ENCODE results near the gene BCOR.
A peak's percentile ranks its signal among the peaks of the same experiment; 100 is the strongest.

Gene BCOR

GRCh38 chrX:40112996-40113395 lies 15.2 kb upstream of the BCOR start:
- DNase-seq (ENCODE audit: low spot score): no peak

DNA sequence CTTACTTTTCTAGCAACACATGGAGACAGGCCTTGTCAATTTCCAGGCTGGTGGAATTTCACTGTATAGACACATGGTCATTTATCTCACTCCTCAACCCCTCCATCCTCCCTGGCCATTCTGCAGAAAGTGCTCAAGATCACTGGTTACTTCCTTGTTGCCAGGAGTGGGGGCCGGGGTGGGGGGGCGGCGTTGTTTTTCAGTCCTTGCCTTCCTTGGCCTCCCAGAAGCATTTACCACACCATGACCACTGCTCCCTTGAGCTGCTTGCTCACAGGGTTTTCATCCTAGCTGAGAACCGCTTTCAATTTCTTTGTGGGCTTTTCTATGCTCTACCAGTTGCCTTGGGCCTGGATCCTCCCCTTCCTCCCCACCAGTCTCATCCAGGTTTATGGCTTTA lies 14.1 kb upstream of the BCOR start:
- no peak for DNase-seq (ENCODE audit: low spot score)

DNA sequence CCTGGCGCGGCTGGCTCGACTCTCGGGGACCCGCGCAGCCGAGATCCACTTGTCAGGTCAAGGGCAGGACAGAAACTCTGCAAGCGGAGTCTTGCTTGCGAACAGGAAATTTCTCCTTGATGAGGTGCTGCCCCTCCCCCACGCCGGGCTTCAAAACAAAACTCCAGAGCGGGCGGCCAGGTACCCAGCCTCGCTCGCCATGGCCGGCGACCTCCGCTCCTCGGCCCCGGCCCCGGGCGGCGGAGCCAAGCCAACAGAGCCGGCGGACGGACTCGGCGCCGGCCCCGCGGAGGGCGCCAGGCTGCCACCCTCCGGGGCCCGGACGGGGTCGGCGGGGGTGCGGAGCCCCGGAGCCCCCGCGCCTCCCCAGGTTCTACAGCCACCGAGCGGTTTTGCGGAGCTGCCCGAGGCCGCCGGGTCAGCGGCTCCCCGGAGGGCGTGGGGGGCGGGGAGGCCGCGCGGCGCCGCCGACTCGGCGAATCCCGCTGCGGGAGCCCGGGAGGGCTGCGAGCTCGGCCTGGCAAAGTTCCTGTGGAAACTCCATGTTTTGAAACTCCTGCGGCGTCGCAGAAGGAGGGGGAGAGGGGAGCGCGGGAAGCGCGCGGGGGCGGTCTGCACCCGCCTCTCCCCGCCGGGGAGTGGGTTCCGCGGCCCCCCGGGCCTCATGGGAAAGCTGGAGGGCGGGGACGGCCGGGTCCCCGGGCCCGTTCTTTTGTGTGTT lies 11.7 kb upstream of the BCOR start:
- peak; percentile 48 for DNase-seq (ENCODE audit: low spot score)

DNA sequence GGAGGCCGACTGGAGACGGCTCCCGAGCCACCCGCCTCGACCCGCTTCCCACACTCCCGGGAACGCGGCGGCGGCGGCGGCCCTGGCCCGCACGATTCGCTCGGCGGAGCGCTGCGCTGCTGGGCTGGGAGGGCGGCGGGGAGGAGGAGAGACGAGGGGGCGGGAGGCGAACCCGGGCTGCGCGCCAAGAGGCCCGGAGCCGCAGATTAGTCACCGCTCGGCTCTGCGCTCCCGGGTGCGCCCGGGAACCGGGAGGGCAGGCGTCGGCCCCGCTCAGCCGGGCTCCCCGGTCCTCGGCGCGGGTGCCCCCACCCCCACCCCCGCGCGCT lies 11.2 kb upstream of the BCOR start:
- DNase-seq (ENCODE audit: low spot score): peak; percentile 66

DNA sequence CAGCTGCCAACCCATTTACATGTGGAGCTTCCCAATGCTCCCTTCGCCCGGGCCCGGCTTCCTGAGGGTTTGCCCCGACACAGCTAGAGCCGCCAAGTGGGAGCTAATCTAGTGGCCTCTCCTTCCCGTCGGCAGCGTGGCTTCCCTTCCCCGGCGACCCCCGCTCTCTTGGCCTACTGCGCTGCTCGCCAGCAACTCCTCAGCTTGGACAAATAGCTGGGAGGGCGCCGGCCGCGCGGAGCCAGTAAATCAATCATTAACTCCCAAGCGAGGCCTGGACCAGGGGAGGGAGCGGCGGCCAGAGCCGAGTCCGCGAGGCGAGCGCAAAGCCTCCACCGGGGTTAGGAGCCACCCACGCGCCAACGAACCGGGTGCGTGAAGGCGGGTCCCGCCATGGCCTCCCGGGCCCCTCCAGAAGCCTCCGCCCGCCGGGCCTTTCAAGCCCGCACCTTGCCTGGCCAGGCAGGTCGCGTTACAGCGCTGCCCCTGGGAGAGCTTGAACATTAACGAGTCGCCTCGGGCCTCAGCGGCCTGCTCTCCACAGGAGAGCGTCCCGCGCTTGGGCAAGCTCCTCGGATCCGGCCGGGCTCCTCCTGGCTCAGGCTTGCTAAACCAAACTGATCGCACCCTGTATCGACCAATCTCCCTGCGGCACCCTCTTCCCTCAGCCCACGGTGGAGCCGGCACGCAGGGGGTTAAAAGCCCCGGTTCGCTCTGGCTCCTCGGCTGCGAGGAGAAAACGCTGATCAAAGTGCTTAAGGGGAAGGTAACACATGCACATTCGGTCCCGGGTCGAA lies 10.6 kb upstream of the BCOR start:
- peak; percentile 47 for DNase-seq (ENCODE audit: low spot score)

DNA sequence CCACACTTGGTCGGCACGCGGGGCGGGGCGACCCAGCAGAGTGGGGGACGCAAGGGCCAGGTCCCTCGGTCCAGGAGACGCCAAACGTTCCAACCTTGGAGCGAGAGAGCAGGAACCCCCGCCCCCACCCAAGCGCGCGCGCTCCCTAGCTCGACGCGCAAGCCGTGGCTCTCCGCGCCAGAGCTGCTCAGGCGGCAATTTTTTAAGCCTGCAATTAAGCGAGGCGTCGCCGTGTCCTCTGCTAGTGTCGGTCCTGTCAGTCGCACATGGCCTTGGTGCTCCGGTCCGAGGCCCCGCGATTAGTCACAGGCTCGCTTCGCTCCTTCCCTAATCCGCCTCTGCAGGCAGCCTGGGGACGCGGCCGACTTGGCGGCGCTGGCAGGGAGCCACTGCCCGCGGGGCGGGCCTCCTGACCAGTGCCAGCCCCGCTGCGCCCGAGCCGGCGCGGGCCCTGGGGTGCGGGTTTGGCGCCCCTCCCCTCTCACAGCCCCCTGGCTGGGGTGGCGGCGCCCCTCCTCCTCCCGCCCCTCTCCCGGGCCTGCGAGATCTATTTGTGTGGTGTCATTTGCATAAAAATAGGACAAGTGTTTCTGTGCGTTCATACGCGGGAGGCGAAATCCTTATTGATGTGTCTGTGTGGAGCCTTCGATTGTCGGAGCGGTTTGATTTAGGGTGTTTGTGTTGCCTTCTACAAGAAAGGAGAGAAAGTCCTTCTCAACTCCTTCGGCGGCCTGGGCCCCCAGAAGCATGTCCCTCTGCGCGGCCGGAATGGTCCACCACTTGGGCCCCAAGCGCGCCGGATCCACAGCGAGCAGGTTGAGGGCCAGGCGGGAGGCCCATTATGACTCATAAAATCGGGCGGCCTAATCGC lies 9.8 kb upstream of the BCOR start:
- peak; percentile 72 for DNase-seq (ENCODE audit: low spot score)

GRCh38 chrX:40106676-40107290 lies 9.0 kb upstream of the BCOR start:
- no peak for DNase-seq (ENCODE audit: low spot score)

DNA sequence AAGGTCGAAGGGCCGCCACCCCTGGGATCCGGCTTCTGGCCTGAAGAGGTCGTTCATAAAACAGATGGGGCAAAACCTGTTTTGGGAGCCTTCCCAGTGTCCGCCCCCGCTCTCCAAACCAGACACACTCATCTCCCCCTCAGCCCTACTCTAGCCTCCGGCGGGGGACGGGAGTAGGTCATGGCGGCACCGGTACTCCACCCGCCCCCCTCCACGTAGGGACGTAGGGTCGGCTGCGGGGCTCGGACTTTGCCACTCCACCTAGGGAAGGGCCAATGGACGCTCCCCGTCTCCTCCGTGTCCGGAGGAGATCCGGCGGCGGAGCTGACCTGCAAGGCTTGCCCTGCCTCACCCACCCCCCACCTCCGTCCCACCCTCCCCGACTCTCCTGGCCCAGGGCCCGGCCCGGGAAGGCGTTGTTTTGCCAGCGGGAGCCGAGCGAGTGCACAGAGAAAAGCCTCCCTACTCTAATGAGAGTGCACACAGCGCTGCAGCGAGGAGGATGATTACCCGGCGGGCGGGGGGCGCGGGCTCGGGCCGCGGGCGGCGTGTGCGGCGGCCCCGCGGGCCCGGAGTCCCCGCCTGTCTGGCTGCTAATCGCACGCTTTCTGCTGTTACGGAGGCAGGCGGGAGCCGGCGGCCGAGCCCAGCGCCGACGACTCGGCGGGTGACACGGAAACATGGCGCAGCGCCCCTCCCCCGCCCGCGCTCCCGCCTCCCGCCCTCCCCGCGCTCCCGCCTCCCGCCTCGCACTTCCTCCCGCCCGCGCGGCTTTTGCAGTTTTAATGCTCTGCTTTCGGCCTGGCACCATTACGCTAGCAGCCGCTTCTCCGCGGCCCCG lies 8.3 kb upstream of the BCOR start:
- DNase-seq (ENCODE audit: low spot score): peak; percentile 47

DNA sequence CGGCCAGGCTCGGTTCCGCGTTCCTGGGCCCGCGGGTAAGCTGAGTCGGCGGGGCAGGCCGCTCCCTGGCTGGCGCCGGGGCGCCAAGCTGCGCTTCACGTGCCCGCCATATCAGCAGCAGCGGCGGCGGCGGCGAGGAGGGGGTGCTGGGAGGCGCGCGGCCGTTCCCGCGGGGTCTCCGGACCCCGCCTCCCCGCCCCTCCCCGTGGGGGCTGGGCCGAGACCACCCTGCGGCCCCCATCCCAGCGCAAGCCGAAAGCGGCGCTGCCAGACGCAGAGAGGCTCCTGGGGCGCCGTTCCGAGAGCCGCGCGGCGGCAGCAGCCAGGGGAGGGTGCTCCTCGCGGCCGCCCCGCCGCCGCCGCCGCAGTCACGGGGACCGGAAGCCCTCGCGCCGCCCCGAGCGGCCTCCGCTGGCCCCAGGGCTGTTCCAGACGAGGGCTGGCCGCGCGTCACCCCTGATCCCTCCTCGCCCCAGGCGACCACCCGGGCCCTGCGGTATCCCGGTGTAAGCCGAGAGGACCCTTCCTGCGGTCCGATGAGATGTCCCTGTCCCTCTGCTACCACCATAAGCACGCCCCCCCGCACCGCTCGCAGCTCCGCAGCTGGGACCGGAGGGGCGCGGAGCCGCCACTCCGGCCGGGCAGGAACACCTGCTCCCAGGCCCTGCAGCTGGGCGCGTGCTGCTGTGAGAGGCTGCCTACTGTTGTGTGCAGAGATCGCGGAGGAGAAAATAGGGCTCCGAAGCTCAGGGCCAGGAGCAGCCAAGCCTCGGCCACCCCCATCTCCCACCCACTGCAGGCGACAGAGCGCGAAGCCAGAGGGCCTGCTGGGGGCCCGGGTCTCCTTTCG lies 7.5 kb upstream of the BCOR start:
- no peak for DNase-seq (ENCODE audit: low spot score)

DNA sequence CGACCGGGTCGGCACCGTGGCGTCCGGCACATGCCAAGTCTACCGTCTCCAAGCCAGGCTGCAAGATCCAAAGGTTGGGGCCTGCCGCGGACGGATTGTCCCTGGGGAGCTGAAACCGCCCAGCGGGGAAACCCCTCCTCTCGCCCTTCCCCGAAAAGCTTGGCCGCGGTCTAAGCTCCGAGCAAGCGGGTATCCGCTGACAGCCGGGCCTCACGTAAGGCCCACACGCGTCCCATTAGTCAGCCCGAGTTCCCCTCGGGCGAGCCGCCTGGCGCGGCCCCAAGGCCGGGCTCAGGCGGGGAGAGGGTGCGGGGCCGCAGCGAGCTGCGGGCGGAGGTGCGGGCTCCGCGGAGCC lies 6.8 kb upstream of the BCOR start:
- DNase-seq (ENCODE audit: low spot score): no peak

DNA sequence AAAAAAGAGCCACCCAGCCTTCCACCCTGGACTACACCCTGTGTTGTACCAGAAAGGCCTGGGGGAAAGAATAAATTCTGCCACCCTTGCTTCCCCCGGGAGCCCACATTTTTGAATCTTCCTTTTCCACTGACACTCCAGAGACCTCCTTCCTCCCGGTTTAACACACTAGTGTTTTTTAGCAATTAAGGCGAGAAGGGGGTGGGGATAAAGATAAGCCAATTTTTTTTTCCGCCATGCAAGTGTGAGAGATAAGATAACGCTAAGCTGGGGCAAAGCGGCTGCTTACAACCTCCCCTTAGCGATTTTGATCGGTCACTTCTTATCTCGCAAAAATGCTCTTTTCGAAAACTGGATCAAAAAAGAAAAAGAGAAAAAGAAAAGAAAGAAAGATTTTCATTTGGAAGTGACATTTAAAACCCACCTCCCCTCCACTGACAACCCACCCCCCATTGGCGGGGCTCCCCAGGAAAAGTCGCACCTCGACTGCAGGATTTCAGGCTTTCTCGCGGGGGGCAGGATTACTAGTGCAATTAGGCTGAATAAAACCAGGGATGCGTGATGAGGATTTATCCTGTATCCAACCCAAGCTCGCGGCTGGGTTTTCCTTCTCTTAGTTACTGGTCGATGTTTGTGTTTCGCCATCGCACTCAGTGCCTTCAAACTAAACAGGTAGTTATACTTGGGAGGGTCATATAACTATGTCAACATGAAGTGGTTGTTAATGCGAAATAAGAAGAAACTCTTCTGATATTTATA lies 6.0 kb upstream of the BCOR start:
- DNase-seq (ENCODE audit: low spot score): no peak

DNA sequence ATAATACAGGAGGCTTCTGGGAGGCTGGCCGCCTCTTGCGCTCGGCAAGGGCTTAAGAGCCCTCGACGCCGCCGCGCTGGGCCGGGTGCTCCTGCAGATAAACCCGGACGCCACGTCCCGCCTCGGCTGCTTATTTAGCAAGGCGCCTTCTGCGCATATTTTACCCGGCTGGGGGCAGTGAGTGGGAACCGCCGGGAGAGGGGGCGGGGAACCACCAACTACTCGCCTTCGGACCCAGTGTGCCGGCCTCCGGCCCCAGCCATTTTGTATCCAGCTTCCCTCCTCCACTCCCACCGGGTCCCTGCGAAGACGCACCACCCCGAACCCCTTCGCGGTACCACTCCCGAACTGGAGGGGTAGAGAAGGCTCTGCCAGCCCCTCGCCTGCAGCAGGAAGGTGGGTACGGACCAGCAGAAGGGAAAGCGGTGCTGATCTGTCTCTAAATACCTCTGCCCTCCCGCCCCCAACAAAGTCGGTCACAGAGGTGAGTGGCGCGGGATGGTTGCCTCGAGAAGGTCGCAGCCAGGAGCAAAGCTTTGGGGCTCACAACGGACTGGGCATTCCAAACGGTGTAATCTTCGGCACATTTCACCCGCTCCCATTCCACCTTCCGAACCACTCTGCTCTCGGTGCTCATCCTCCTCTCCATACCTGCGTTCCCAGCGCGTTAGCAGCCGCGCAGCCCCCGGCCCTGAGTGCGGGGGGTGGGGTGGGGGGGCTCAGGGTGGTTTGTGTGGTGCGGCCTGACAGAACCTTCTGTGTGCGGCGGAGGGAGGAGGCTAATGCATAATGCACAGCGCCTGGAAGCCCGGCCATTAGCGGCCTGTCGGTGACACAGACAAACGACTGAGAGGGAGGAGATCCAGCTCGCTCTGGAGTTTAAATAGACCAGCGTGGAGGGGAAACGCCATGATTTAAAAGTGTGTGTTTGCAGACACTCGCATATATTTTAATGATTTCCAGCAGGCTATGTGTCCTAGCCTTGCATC lies 4.9 kb upstream of the BCOR start:
- DNase-seq (ENCODE audit: low spot score): no peak

- no peak for DNase-seq (ENCODE audit: low spot score)
These were observed 3.7 kb upstream of the BCOR start for GRCh38 chrX:40101430-40101802.

- no peak for DNase-seq (ENCODE audit: low spot score)
These were observed 3.0 kb upstream of the BCOR start for GRCh38 chrX:40100537-40101429.

DNA sequence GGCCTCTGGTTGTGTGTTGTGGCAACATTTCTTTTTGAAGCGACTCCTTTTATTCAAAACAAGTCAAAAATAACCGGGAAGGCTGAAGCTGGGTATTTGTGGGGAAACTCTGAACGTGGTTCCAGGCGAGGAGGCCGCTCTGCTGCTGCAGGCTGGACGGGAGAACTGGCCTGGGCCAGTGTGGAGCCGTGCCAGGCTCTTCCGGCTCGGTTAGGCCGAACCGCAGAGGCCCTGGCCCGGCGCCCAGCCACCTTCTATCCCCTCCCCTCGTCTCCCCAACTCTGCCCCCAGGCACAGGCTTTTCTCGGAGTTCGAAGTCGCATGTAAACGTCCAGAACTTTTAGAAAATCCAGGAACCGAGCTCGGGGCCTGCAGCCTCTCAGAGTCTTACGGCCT lies 2.4 kb upstream of the BCOR start:
- no peak for DNase-seq (ENCODE audit: low spot score)

DNA sequence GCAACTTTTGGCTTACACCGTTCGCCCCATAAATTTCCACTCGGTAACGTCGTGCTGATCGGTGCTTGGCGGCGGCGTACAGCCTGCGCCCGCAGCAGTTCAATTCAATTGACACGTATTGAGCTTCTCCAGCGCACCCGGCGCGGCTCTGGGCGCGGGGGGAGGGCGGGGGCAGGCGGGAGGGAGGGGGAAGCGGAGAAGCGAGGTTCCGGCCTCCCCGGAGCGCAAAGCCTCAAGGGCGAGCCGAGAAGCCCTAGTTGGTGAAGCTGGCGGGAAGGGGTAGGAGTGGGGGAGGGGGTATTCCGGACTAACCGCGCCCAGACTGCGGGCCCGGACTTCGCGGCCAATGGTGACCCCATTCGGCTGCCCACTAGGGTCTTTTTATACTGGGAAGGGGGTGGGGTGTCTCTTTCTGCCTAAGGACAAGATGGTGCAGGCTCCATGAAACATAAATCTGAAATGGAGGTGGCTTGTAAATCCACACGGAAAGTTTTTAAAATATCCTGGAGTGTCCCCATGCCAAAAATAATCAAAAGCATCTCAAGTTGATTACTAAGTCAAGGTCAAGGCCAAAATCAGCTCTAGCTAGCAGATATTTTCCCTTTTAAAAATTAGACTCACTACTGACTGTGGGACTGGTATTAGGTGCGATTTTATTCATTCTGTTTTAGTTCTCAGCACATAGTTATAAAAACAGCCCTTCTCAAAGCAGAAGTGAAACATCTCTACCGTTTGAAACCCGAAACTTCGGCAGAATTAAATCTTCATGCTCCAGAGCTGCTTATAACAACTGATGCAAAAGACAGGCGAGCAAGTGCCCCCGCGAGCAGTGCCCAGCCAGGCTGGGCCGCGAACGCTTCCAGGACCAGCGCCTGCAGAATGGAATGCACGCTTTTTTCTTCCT lies 1.5 kb upstream of the BCOR start:
- no peak for DNase-seq (ENCODE audit: low spot score)

Data from LoVo (cell line).